Esophagus squamous epithelium (tissue), 5 donors: ENCODE measurements around the gene PLEKHM3. TPM values are rescaled to one million over a fixed set of nuclear protein-coding genes. Genes with fewer than 3 reads are reported as not detected.

ENCODE experiments used
- DNase-seq: peaks from one replicate; lab custom pipeline; 2025; lab: John Stamatoyannopoulos, UW
- H3K27ac ChIP-seq, 4 donors: fragments of 200-600 bp; sonication (generic); one replicate each; pipeline ENCODE4 v1.5.1; 2016 to 2019; ENCODE audit warnings: mild to moderate bottlenecking in 1 of 4
- H3K27me3 ChIP-seq, 4 donors: fragments of 200-600 bp; sonication (generic); 1 replicate in 3 of 4; 2 replicates in 1 of 4; pipeline versions ENCODE4 v1.5.1 to v1.6.0; 2017 to 2021; ENCODE audit warnings: antibody characterized with exemption in 1 of 4
- H3K36me3 ChIP-seq, 3 donors: fragments of 200-600 bp; sonication (generic); one replicate each; pipeline ENCODE4 v1.5.1; 2016 to 2019
- H3K4me1 ChIP-seq, 3 donors: fragments of 200-600 bp; sonication (generic); one replicate each; pipeline ENCODE4 v1.5.1; 2017 to 2019
- H3K4me3 ChIP-seq, 4 donors: fragments of 200-600 bp; sonication (generic); 1 replicate in 3 of 4; 2 replicates in 1 of 4; pipeline ENCODE4 v1.5.1; 2016 to 2019; ENCODE audit warnings: mild to moderate bottlenecking in 2 of 4, moderate library complexity in 1 of 4
- H3K9me3 ChIP-seq, 3 donors: fragments of 200-600 bp; sonication (generic); one replicate each; pipeline ENCODE4 v1.5.1; 2016 to 2019
- CTCF ChIP-seq, 6 experiments: fragments of 450-650 bp in 4 of 6; fragments of 200-600 bp in 2 of 6; sonication (generic) in 2 of 6; IDR thresholded peaks; one replicate each; pipeline ENCODE4 v1.5.1; 2016 to 2019; ENCODE audit warnings: antibody characterized with exemption in 6 of 6, mild to moderate bottlenecking in 4 of 6, moderate library complexity in 4 of 6
- POLR2A ChIP-seq, 4 donors: fragments of 450-650 bp; IDR thresholded peaks; one replicate each; pipeline ENCODE4 v1.6.1; 2017; ENCODE audit warnings: antibody characterized with exemption in 4 of 4, mild to moderate bottlenecking in 4 of 4, moderate library complexity in 3 of 4
- WGBS, 2 donors: methylation state at CpG; one replicate each; pipeline ENCODE4 v1.1.5; 2018; 5-methylcytosine and 5-hydroxymethylcytosine counted together
- intact Hi-C: fragments of 100-400 bp; cut with DNase I; formaldehyde crosslinking; loops from one replicate; pipeline ENCODE4 v1.15.0; 2022
- total RNA-seq, 4 donors: library from RNA; depleted of rRNA; stranded (reverse); fragments of >200 nt; gene quantifications; one replicate each; pipeline ENCODE4 v1.1.0, GENCODE V29; 2016
- donor health status: DM: yes; HTN: yes; CAD: no.

Gene PLEKHM3
- total RNA-seq, 4 donors from 2014 or later, result 3.7 to 19.3 (median 6.7) TPM

GRCh38 chr2:207883002-207883780 is 142.1 kb downstream of the PLEKHM3 start:
- intact Hi-C loops, result no loop called here
- DNase-seq, result no peak

GRCh38 chr2:207881902-207882301 is 143.4 kb downstream of the PLEKHM3 start:
- DNase-seq, result no peak

More at GRCh38 chr2:207883002-207883780, 142.1 kb downstream of the PLEKHM3 start:
- Histone ChIP-seq H3K4me3 (no peak overlapping the region), H3K36me3 (no peaks in the 10 kb centered on the region), H3K4me1 (no peaks in the 10 kb centered on the region), H3K27me3 (no peaks in the 10 kb centered on the region), H3K27ac (no peak overlapping the region), H3K9me3 (no peaks in the 10 kb centered on the region)
- TF ChIP-seq POLR2A (IDR thresholded peaks at IDR 0.05) (no peak), CTCF (IDR thresholded peaks at IDR 0.05) (no peak)
- 90 to 92% methylated on average over 4 to 6 of the region's 6 CpGs for WGBS, 2 donors

GRCh38 chr2:207879536-207879935 is 145.8 kb downstream of the PLEKHM3 start:
- DNase-seq, result no peak
- H3K4me1 ChIP-seq, result no peaks in the 10 kb centered on the region
- intact Hi-C loops, result no loop called here
- no peaks in the 10 kb centered on the region for H3K27me3 ChIP-seq
- H3K4me3 ChIP-seq, result no peak overlapping the region
- no peaks in the 10 kb centered on the region for H3K36me3 ChIP-seq
- 65 to 88% methylated on average over 2 of the region's 2 CpGs for WGBS, 2 donors
- H3K9me3 ChIP-seq, result no peaks in the 10 kb centered on the region
- TF ChIP-seq CTCF (IDR thresholded peaks at IDR 0.05), result no peak
- TF ChIP-seq POLR2A (IDR thresholded peaks at IDR 0.05), result no peak
- no peak overlapping the region for H3K27ac ChIP-seq

More at GRCh38 chr2:207881902-207882301, 143.4 kb downstream of the PLEKHM3 start:
- no peaks in the 10 kb centered on the region for H3K4me1 ChIP-seq
- H3K9me3 ChIP-seq, result no peaks in the 10 kb centered on the region
- intact Hi-C loops, result no loop called here
- no peak for TF ChIP-seq CTCF (IDR thresholded peaks at IDR 0.05)
- TF ChIP-seq POLR2A (IDR thresholded peaks at IDR 0.05), result no peak
- H3K27ac ChIP-seq, result no peak overlapping the region
- no peak overlapping the region for H3K4me3 ChIP-seq
- no peaks in the 10 kb centered on the region for H3K27me3 ChIP-seq
- H3K36me3 ChIP-seq, result no peaks in the 10 kb centered on the region

- Histone ChIP-seq H3K9me3 (no peaks in the 10 kb centered on the region), H3K27me3 (no peaks in the 10 kb centered on the region), H3K27ac (no peak overlapping the region), H3K4me1 (no peaks in the 10 kb centered on the region), H3K36me3 (no peaks in the 10 kb centered on the region), H3K4me3 (no peak overlapping the region)
- 72 to 79% methylated on average over 4 of the region's 4 CpGs for WGBS, 2 donors
- intact Hi-C loops, result no loop called here
- TF ChIP-seq CTCF (IDR thresholded peaks at IDR 0.05) (no peak), POLR2A (IDR thresholded peaks at IDR 0.05) (no peak)
- DNase-seq, result no peak
Measured at GRCh38 chr2:207876842-207877535, 148.3 kb downstream of the PLEKHM3 start.
